Nephron (organoid): Measurements from ENCODE around the gene KMT2A.

ENCODE experiments used
- H3K27ac Mint-ChIP-seq, 3 experiments: 2 replicates each; pipeline ENCODE4 v1.8.0; 2020; ENCODE audit warnings: mixed read lengths in 3 of 3, mild to moderate bottlenecking in 2 of 3, moderate library complexity in 1 of 3
- H3K27me3 Mint-ChIP-seq: 2 replicates; pipeline ENCODE4 v1.8.0; 2021; ENCODE audit warnings: low read depth, mild to moderate bottlenecking, moderate library complexity, mixed read lengths
- H3K36me3 Mint-ChIP-seq: 2 replicates; pipeline ENCODE4 v1.8.0; 2020; ENCODE audit warnings: low read depth, mixed read lengths
- H3K4me1 Mint-ChIP-seq: 2 replicates; pipeline ENCODE4 v1.8.0; 2020; ENCODE audit warnings: mixed read lengths
- H3K4me3 Mint-ChIP-seq, 3 experiments: 2 replicates each; pipeline ENCODE4 v1.8.0; 2020; ENCODE audit warnings: mild to moderate bottlenecking in 3 of 3, mixed read lengths in 3 of 3, moderate library complexity in 2 of 3
- H3K9me3 Mint-ChIP-seq: 2 replicates; pipeline ENCODE4 v1.8.0; 2020; ENCODE audit warnings: mixed read lengths
- TF ChIP-seq, protein P1 (sequence below), 3 experiments: fragments of 200-600 bp; sonication (generic); IDR thresholded peaks; one replicate each; pipeline ENCODE4 v1.5.0; 2021; ENCODE audit warnings: antibody characterized with exemption in 3 of 3; ENCODE audit not compliant: unreplicated experiment in 3 of 3

The KMT2A gene

DNA sequence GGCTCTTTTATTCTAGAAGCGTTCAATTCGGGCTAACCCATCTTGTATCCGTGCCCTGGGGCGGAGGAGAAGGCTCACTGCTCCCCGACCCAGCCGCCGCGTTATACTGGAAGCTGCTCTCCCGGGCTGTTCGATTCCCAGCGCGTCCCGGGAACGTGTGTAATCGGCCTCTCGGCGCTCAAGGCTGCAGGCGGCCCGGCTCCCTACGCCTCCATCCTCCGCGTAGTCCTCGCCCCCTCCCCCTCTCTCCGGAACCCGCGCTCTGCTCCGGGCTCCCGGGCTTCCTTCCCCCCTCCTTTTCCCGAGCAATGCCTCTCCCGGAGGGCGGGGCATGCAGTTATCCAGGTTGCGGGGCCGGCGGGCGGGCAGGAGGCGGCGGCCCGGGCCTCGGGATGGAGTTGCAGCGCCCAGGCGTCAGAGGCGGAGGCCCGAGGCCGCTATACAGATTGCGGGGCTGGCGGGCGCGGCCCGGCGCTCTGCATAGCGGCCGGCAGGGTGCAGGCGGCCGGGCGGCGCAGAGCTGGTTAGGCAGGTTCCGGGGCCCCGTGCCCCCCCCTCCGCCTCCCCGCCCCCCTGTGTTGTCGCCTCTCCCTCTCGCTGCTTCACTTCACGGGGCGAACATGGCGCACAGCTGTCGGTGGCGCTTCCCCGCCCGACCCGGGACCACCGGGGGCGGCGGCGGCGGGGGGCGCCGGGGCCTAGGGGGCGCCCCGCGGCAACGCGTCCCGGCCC, at the start of gene KMT2A:
TSS of gene KMT2A (plus strand) at position 600 of the 732 bp plus-strand sequence. CDS start at position 621, 21 bp downstream.
- H3K27ac Mint-ChIP-seq, result peak within 1 kb of the TSS; percentile 92 to 99 (median 98)
- H3K27me3 Mint-ChIP-seq, result peaks cover 3% of the 10 kb centered on the region
- TF ChIP-seq, protein P1, sequence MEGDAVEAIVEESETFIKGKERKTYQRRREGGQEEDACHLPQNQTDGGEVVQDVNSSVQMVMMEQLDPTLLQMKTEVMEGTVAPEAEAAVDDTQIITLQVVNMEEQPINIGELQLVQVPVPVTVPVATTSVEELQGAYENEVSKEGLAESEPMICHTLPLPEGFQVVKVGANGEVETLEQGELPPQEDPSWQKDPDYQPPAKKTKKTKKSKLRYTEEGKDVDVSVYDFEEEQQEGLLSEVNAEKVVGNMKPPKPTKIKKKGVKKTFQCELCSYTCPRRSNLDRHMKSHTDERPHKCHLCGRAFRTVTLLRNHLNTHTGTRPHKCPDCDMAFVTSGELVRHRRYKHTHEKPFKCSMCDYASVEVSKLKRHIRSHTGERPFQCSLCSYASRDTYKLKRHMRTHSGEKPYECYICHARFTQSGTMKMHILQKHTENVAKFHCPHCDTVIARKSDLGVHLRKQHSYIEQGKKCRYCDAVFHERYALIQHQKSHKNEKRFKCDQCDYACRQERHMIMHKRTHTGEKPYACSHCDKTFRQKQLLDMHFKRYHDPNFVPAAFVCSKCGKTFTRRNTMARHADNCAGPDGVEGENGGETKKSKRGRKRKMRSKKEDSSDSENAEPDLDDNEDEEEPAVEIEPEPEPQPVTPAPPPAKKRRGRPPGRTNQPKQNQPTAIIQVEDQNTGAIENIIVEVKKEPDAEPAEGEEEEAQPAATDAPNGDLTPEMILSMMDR (IDR thresholded peaks at IDR 0.05; ENCODE audit: unreplicated experiment in 3 of 3), result no peak
- H3K4me3 Mint-ChIP-seq, result peak within 1 kb of the TSS; percentile 98
- no peaks in the 10 kb centered on the region for H3K9me3 Mint-ChIP-seq
- H3K4me1 Mint-ChIP-seq, result peaks cover 48% of the 10 kb centered on the region
- H3K36me3 Mint-ChIP-seq, result peaks cover 7% of the 10 kb centered on the region

DNA sequence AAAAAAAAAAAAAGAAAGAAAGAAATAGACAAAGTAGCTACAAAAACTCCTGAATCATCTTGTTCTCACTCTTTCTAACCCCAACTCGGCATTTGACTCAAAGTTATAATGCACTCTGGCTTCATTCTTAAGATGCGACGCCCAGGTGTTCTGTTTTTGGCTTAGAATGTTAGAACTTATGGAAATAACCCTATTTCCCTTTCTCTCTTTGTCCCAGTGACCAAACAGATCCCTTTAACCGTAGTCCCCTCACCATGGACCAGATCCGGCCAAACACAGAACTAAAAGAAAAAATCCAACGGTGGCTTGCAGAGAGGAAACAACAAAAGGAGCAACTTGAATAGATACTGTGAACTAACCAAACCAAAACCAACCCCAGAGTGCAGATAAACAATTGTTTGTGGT, 40.2 kb upstream of the KMT2A start:
- TF ChIP-seq, protein P1 (IDR thresholded peaks at IDR 0.05; ENCODE audit: unreplicated experiment in 3 of 3), result no peak
- peaks cover 7% of the 10 kb centered on the region for H3K4me1 Mint-ChIP-seq
- H3K27ac Mint-ChIP-seq, result no peak overlapping the region
- H3K27me3 Mint-ChIP-seq, result no peaks in the 10 kb centered on the region
- peaks cover 36% of the 10 kb centered on the region for H3K36me3 Mint-ChIP-seq
- no peaks in the 10 kb centered on the region for H3K9me3 Mint-ChIP-seq
- no peak overlapping the region for H3K4me3 Mint-ChIP-seq

DNA sequence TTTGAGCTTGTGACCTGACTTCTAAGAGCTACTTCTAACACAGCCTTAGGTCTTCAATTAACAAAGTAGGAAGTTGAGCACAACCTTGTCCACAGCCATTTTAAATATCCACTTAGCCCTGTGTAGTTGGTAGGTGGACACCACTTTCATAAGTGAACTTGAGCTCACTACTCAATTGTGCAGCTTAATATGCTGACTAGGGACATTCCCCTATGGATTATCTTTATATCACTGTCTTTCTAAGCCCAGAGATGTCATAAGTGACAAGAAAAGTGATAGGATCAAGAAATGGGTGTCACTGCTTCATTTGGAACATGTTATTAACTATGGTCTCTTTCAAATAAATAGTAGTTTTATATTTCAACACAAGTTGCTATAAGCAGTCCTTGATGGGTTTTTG, 38.8 kb upstream of the KMT2A start:
- TF ChIP-seq, protein P1 (IDR thresholded peaks at IDR 0.05; ENCODE audit: unreplicated experiment in 3 of 3), result no peak
- no peaks in the 10 kb centered on the region for H3K9me3 Mint-ChIP-seq
- H3K27me3 Mint-ChIP-seq, result no peaks in the 10 kb centered on the region
- H3K27ac Mint-ChIP-seq, result no peak overlapping the region
- H3K4me1 Mint-ChIP-seq, result peaks cover 18% of the 10 kb centered on the region
- H3K36me3 Mint-ChIP-seq, result peaks cover 29% of the 10 kb centered on the region
- no peak overlapping the region for H3K4me3 Mint-ChIP-seq

DNA sequence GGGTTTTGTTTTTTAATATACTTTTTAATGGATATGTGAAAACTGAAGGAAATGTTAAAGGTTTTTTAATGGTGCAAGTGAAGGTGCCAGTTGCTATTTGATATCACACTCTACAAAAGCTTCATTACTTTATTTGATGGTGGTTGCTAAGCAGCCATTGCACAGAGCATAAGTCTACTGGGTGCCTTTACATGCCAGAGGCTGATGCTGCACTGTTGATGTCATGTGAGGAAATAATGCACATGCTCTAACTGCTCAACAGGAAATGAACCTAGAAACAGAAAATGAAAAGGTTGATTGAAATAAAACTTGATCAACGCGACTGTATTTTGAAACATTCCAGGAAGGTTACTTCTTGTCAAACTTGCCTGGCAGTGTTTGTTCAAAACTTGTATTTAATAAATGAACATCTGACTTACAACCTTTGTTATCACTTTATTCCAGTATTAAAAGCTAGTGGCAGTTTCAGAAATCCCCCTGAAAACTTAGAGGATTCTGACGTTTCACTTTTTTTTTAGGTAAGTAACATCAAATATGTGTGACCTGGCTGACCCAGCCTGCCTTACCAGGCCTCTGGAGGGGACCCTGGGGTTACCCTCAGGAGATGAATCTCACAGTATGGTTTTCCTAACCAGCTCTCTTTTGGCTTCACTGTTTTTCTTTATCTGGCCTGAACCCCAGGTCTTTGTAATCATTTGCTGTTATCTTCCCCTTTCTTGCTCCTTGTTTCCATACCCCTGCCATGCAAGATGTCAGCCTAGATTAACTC, 37.3 kb upstream of the KMT2A start:
- peak overlapping the region; percentile 24 to 99 (median 97) for H3K4me3 Mint-ChIP-seq
- no peaks in the 10 kb centered on the region for H3K9me3 Mint-ChIP-seq
- peaks cover 24% of the 10 kb centered on the region for H3K36me3 Mint-ChIP-seq
- no peaks in the 10 kb centered on the region for H3K27me3 Mint-ChIP-seq
- peaks cover 24% of the 10 kb centered on the region for H3K4me1 Mint-ChIP-seq
- H3K27ac Mint-ChIP-seq, result peak overlapping the region; percentile 8 to 100 (median 65)
- TF ChIP-seq, protein P1 (IDR thresholded peaks at IDR 0.05; ENCODE audit: unreplicated experiment in 3 of 3), result no peak

DNA sequence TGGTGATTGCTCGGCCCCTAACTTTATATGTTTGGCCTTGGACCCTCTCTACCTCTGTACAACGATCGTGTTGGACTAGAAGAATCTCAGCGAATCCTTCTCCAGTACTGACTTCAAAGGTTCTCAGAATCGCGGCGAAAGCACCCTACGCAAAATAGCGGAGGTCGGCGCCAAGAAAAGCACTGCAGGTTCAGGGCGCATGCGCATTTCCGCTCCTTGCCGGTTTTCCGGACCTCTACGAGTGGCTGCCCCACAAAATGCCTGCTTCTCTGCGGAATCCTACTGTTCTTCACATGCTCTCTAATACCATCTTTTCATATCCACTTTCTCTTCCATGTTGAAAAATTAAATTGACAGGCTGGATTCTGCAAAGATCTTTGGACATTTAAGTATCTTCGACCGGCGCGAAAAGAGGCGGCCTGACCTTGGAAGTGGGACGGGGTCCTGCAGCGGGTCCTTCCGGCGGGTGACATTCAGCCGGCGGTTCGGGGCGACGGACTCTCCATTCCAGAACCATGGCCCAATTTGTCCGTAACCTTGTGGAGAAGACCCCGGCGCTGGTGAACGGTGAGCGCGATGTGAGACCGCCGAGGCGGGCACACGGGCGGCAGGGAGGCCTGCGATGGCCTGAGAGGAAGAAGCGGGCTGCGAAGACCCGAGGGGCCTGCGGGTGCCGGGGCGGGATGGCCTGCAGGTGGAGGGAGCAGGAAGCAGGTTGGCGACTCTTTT, 35.0 kb upstream of the KMT2A start, which contains the start of gene ATP5MG:
TSS of gene ATP5MG (plus strand) at position 456 of the 729 bp plus-strand sequence. CDS start at position 516, 60 bp downstream.
- Mint-ChIP-seq H3K36me3 (peaks cover 19% of the 10 kb centered on the region), H3K27ac (peak within 1 kb of the TSS; percentile 99 to 100 (median 100)), H3K27me3 (no peaks in the 10 kb centered on the region), H3K9me3 (no peaks in the 10 kb centered on the region), H3K4me1 (peaks cover 35% of the 10 kb centered on the region), H3K4me3 (peak within 1 kb of the TSS; percentile 97 to 99 (median 98))
- TF ChIP-seq, protein P1 (IDR thresholded peaks at IDR 0.05; ENCODE audit: unreplicated experiment in 3 of 3), result peak in 1 of 3 experiments; percentile 15
